ENCODE results near the gene CHTOP. TPM values are rescaled to one million over a fixed set of nuclear protein-coding genes. Genes with fewer than 3 reads are reported as not detected.

CHTOP gene
- total and polyA plus RNA-seq, 2 of the 13 experiments (the other 11 are each of a cell fraction or from before 2014, with no cell fraction given): 38.0 to 51.9 TPM

DNA sequence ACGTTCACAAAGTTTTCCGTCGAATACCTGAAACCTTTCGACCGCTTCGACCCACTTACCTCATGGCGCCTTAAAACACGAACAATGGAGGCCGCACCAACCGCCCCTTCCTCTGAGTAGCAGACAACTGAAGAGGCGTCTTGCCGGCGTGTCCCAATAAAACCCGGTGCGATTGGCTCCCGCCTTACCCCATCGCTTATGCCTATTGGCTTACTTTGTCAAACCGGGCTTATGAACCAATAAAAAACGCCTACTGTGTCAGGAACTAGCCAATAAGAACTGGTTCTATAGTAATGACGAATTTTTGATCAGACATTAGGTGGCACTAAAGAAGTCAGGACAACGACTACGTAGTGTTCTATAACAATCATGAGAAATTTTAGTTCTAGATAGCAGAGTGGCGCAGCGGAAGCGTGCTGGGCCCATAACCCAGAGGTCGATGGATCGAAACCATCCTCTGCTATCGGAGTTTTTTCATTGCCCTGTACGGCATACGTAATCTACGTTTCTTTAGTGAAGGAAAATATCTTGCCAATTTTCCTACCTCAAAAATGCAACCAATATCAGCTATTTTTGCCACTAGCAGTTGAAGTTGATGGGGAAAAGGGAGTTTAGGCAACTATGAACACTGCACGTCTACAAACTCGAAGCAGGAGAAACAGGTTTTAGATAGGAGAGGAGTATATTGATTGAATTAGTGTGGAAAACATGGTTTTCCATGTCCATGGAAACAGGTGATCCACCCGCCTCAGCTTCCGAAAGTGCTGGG, 37.2 kb downstream of the CHTOP start, which contains the start of gene ILF2 (continued):
- TF ChIP-seq, protein P1, sequence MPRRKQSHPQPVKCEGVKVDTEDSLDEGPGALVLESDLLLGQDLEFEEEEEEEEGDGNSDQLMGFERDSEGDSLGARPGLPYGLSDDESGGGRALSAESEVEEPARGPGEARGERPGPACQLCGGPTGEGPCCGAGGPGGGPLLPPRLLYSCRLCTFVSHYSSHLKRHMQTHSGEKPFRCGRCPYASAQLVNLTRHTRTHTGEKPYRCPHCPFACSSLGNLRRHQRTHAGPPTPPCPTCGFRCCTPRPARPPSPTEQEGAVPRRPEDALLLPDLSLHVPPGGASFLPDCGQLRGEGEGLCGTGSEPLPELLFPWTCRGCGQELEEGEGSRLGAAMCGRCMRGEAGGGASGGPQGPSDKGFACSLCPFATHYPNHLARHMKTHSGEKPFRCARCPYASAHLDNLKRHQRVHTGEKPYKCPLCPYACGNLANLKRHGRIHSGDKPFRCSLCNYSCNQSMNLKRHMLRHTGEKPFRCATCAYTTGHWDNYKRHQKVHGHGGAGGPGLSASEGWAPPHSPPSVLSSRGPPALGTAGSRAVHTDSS (CRISPR knock-in tag; conservative IDR thresholded peaks at IDR 0.05): no peak
- TF ChIP-seq TBL1XR1 (IDR thresholded peaks at IDR 0.05; ENCODE audit: borderline replicate concordance, low read length, partially characterized antibody) (no peak), KLF16 (CRISPR knock-in tag; IDR thresholded peaks at IDR 0.05) (peak in 1 of 2 experiments; percentile 38; a peak in 1 of 4 replicates), RFX3 (CRISPR knock-in tag; IDR thresholded peaks at IDR 0.05) (peak; percentile 17; the same call in 1 of the 2 replicates), CHD2 (IDR thresholded peaks at IDR 0.05; ENCODE audit: low read depth, low read length) (no peak), SKI (IDR thresholded peaks at IDR 0.05; ENCODE audit: partially characterized antibody) (peak; percentile 31), TMF1 (CRISPR knock-in tag; IDR thresholded peaks at IDR 0.05; ENCODE audit: low read depth) (0 out of 2 replicates have a peak, but pooled peaks have one; percentile 46), MED1 (CRISPR knock-in tag; IDR thresholded peaks at IDR 0.05) (peak; percentile 58; the same call in 1 of the 2 replicates), THYN1 (CRISPR knock-in tag; IDR thresholded peaks at IDR 0.05; ENCODE audit: borderline replicate concordance, low read depth) (no peak), ZNF577 (CRISPR knock-in tag; IDR thresholded peaks at IDR 0.05; ENCODE audit: borderline replicate concordance, low read depth) (no peak), ZNF44 (CRISPR knock-in tag; IDR thresholded peaks at IDR 0.05) (peak; percentile 32; the same call in 1 of the 2 replicates), ZMYM3 (CRISPR knock-in tag; IDR thresholded peaks at IDR 0.05) (0 out of 2 replicates have a peak, but pooled peaks have one; percentile 9), SYNCRIP (IDR thresholded peaks at IDR 0.05; ENCODE audit: insufficient read depth, low read depth, low read length) (no peak), SMARCC2 (IDR thresholded peaks at IDR 0.05) (0 out of 2 replicates have a peak, but pooled peaks have one; percentile 30), FOXA1 (IDR thresholded peaks at IDR 0.05) (no peak), FOXA1 (CRISPR knock-in tag; IDR thresholded peaks at IDR 0.05) (no peak), CAMTA2 (CRISPR knock-in tag; IDR thresholded peaks at IDR 0.05; ENCODE audit: borderline replicate concordance) (no peak), ZNF607 (CRISPR knock-in tag; IDR thresholded peaks at IDR 0.05; ENCODE audit: borderline replicate concordance) (0 out of 2 replicates have a peak, but pooled peaks have one; percentile 25), ZNF292 (CRISPR knock-in tag; IDR thresholded peaks at IDR 0.05; ENCODE audit: borderline replicate concordance, low read depth) (no peak), ZNF557 (CRISPR knock-in tag; IDR thresholded peaks at IDR 0.05) (no peak), HOXA5 (CRISPR knock-in tag; IDR thresholded peaks at IDR 0.05) (peak; percentile 67; the same call in 1 of the 2 replicates)
- TF ChIP-seq, protein P2, sequence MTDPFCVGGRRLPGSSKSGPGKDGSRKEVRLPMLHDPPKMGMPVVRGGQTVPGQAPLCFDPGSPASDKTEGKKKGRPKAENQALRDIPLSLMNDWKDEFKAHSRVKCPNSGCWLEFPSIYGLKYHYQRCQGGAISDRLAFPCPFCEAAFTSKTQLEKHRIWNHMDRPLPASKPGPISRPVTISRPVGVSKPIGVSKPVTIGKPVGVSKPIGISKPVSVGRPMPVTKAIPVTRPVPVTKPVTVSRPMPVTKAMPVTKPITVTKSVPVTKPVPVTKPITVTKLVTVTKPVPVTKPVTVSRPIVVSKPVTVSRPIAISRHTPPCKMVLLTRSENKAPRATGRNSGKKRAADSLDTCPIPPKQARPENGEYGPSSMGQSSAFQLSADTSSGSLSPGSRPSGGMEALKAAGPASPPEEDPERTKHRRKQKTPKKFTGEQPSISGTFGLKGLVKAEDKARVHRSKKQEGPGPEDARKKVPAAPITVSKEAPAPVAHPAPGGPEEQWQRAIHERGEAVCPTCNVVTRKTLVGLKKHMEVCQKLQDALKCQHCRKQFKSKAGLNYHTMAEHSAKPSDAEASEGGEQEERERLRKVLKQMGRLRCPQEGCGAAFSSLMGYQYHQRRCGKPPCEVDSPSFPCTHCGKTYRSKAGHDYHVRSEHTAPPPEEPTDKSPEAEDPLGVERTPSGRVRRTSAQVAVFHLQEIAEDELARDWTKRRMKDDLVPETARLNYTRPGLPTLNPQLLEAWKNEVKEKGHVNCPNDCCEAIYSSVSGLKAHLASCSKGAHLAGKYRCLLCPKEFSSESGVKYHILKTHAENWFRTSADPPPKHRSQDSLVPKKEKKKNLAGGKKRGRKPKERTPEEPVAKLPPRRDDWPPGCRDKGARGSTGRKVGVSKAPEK (CRISPR knock-in tag; IDR thresholded peaks at IDR 0.05; ENCODE audit: borderline replicate concordance): no peak
- TF ChIP-seq, protein P3, sequence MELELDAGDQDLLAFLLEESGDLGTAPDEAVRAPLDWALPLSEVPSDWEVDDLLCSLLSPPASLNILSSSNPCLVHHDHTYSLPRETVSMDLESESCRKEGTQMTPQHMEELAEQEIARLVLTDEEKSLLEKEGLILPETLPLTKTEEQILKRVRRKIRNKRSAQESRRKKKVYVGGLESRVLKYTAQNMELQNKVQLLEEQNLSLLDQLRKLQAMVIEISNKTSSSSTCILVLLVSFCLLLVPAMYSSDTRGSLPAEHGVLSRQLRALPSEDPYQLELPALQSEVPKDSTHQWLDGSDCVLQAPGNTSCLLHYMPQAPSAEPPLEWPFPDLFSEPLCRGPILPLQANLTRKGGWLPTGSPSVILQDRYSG (CRISPR knock-in tag; IDR thresholded peaks at IDR 0.05): no peak
- TF ChIP-seq, protein P4, sequence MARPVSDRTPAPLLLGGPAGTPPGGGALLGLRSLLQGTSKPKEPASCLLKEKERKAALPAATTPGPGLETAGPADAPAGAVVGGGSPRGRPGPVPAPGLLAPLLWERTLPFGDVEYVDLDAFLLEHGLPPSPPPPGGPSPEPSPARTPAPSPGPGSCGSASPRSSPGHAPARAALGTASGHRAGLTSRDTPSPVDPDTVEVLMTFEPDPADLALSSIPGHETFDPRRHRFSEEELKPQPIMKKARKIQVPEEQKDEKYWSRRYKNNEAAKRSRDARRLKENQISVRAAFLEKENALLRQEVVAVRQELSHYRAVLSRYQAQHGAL (CRISPR knock-in tag; IDR thresholded peaks at IDR 0.05; ENCODE audit: not compliant biosample characterization): no peak

All from HepG2 (cell line).